ENCODE results near the gene SIRPA.
A peak's percentile ranks its signal among the peaks of the same experiment; 100 is the strongest.

The SIRPA gene

DNA sequence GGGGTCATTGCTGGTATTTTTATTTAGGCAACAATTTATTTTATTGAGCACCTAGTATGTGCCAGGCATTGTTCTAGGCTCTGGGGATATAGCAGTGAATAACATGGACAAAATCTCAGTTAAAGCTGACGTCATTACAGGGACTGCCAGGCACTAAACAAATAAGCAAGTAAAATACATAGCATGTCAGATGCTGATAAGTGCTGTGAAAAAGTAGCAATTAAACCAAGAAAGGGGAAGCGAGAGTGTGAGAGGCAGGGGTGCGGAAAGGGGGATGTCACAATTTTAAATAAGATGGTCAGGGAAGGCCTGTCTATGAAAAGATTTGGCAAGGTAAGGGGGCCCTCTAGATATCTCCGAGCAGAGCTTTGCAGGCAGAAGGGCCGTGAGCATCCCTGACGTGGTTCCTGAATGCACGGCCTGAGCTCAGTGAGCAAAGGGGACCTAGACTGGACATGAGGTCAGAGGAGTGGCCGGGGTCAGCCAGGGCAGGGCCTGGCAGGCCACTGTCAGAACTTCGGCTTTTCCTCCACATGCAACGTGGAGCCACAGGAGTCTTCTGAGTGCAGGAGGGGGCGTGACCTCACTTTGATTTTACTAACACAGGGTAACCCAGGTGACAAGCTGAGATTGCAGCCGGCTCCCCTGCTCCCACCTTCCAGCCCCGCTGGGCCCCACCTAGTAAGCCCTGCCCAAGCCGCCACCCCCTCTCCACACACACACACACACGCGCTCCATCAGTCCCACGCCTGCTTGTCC is 24.2 kb upstream of the SIRPA start:
- DNase-seq = no peak

DNA sequence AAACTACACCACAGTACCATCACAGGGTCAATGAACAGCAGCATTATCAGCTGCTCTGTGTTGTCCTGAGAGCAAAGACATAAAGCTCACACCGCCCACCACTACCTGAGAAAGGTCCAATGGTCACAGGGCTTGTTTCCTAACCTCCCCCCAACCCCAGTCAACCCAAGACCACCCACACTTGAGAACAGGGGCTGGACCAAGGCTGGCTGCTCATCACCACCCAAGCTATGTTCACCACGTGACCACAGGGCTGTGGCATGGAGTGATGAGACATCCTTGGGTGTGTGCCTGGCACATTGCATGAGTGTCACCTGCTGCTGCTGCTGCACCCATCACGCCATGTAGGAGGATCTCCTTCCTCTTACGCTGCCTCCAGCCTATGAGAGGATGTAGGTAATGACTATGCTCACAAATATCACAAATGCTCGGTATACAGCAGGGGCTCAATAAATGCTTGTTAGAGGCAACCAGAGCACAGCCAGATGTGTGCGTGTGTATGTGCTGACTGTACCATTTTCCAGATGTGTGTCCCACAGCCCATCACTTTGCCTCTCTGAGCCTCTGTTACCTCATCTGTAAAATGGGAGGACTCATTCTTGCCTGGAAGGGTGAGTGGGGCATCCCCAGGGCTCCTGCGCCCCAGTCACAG is 23.3 kb upstream of the SIRPA start:
- DNase-seq = peak; percentile 39

DNA sequence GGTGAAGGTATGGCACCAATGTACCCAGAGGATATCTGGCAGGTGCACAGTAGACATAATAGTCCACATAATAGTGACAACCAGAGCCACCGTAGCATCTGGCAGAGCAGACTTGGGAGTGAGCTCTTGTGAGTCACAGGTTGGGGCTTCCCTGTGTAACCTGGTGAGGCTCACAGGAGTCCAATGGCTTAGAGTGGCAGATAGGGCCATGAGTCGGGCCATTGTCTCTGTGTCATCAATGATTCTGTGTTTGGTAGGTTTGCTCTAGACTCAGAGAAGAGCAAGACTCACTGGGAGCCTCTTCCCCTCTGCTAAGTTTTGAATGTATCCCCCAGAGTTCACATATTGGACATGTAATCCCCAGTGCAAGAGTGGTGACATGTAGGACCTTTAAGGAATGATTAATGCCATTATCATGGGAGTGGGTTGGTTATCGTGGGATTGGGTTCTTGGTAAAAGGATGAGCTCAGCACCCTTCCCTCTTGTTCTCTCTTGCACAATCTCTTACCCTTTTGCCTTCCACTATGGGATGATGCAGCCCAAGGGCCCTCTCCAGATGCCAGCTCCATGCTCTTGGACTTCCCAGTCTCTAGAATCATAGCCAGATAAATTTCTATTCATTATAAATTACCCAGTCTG is 22.6 kb upstream of the SIRPA start:
- peak; percentile 25 for DNase-seq

- no peak for DNase-seq
These were observed 20.6 kb upstream of the SIRPA start for GRCh38 chr20:1874450-1875182.

- no peak for DNase-seq
These were observed 20.0 kb upstream of the SIRPA start for GRCh38 chr20:1875183-1875554.

DNA sequence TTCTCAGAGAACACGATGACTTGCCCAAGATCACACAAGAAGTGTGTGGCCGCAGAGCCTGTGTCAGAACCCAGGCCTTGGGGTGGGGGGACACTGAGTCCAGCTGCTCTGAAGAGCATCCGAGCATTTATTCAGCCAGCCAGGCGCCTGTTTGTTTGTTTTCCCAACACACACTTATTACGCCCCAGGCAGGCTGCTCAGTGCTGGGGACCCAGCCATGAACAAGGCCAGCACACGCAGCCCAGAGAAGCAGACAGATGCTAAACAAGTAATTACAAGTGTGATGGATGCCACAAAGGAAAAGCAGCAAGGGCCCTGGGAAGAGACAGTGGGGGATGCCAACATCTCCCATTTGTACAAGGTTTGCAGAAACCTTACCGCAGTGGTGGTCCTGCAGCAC is 19.4 kb upstream of the SIRPA start:
- DNase-seq = no peak

GRCh38 chr20:1876217-1876921 is 18.8 kb upstream of the SIRPA start:
- DNase-seq = no peak

GRCh38 chr20:1876975-1877608 is 18.1 kb upstream of the SIRPA start:
- no peak for DNase-seq

- DNase-seq = no peak
These were observed 17.5 kb upstream of the SIRPA start for GRCh38 chr20:1877609-1878200.

DNA sequence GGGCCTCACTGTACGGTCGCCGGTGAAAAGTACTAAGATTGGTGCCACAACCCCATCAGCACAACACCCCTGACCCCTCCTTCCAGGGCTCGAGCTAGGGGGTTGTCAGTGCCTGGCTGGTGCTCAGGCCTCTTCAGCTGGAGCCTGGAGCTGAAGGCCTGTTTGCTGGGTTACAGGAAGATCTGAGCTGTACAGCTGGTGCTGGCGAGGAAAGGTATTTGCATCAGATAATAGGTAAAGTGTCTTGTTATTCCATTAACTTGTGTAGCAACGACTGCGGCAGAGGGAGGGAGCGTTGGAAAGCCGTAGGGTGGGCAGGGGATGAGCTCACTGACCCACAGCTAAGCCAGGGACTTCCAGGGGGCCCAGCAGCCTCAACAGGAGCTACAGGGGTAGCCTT is 15.8 kb upstream of the SIRPA start:
- no peak for DNase-seq

GRCh38 chr20:1879934-1880333 is 15.3 kb upstream of the SIRPA start:
- DNase-seq = no peak

DNA sequence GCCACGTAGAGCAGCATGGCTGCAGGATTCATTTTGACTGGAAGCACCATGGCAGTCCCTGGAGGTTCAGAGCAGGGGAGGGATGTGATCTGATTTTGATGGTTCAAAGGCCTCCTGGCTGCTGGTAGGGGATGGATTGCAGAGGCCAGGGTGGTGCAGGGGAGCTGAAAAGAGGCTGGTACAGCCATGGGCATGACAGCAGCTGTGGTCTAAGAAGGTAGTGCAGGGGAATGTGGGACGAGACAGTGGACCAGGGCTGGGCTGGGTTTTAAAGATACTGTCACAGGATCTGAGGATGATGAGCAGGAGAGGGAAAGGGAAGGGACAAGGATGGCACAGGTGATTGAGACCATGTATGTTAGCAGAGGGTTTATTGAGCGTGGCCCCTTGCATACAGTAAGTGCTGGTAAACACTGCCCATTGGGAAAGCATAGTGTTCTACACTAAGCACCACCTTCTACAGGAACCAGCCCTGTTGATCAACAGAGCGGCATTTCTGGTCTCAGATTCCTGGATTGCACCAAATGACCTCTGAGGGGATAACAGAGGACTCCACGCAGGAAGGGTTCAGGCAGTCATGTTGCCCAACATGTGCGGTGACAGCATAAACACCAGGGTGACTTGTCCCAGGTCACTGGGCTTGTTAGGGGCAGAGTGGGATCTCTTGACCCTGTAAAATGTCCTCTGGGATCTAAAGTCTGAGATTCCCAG is 14.5 kb upstream of the SIRPA start:
- DNase-seq = no peak

GRCh38 chr20:1881240-1881835 is 13.9 kb upstream of the SIRPA start:
- no peak for DNase-seq

DNA sequence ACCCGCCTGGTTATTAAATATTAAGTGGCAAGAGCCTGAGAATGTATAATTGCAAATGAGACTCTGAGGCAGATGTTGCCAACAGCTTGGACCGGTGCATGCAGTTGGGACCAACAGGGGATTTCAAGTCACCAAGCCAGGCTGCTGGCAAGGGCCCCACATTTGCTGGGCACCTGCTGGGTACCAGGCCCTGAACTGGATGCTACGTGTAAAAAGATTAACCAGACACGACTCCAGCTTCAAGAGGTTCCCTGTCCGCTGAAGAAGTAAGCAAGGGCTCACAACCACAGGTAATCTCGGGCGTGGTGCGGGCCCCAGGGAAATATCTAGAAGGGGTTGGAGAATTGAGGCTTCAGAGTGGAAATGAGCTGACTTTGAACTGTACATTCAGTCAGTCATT is 13.2 kb upstream of the SIRPA start:
- DNase-seq = no peak

- no peak for DNase-seq
These were observed 11.2 kb upstream of the SIRPA start for GRCh38 chr20:1883986-1884385.

GRCh38 chr20:1885254-1885653 is 10.0 kb upstream of the SIRPA start:
- no peak for DNase-seq

DNA sequence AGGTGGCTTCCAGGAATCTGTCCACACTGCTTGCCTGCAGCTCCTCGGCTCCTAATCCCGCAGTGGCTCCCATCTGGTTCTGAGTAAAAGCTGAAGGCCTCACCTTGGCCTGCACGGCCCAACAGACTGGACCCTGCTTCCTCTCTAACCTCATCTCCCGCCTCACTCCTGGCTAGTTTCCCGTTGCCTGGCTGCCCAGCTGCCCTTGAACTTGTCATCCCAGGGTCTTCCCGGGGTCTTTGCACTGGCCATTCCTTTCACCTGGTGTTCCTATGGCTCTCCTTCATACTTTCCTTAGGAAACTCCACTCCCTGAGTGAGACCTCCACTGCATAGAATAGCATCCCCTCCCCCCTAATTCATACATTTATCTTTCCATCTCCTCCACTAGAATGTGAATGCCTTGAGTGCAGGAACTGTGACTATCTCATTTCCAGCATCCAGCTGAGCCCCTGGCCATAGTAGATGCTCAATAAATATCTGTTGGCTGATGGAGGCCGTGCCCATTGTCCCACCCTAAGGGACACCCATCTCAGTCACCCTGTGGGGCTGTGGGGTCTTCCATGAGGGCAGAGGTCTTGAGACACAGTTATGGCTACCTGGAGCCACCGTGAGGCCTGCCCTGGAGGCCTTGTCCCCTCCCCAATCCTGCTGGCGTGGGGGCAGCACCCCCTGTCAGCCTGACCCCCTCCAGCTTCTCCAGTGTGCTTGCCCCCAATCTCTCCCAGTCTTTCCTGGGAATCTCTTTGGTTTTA is 9.1 kb upstream of the SIRPA start:
- no peak for DNase-seq

DNA sequence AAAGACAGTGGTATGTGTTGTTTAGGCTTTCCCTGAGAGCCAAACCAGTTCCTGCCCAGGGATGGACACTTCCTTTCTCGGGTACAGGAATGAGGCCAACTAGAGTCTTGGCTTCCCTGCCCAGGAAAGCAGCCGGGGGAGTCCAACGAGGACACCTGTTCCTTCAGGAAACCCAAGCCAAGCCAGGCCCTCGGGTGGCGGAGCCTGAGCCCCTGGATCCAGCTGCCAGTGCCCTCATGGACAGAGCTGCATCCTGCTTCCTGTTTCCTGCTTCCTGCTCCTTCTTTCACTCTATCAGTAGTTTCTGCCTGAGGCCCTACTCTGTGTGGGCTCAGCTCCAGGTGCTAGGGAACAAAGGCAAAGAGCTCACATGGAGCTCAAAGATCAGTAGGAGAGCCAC is 7.9 kb upstream of the SIRPA start:
- no peak for DNase-seq

- no peak for DNase-seq
These were observed 7.5 kb upstream of the SIRPA start for GRCh38 chr20:1887756-1888155.

- DNase-seq = no peak
These were observed 6.3 kb upstream of the SIRPA start for GRCh38 chr20:1888796-1889463.

All from stimulated activated CD4-positive, alpha-beta T cell treated with anti-CD3 and anti-CD28 coated beads, Interleukin-1b, Interleukin-23, amount 100 ng/mL, for 48 hours (primary cell).